SIG-M5 treated with dmso at 0.1 percent for 504 hours (cell line): ENCODE data around the gene PPP1R12C.
A peak's percentile ranks its signal among the peaks of the same experiment; 100 is the strongest.
"Not testable (repeated sequence)": the region's sequence is repeated elsewhere in the genome, so short reads cannot be mapped to it uniquely, and the experiment has no call there.

ENCODE experiments used
- DNase-seq: peaks from one replicate; lab custom pipeline; 2025; ENCODE audit not compliant: unreplicated experiment; lab: John Stamatoyannopoulos, UW

PPP1R12C gene

DNA sequence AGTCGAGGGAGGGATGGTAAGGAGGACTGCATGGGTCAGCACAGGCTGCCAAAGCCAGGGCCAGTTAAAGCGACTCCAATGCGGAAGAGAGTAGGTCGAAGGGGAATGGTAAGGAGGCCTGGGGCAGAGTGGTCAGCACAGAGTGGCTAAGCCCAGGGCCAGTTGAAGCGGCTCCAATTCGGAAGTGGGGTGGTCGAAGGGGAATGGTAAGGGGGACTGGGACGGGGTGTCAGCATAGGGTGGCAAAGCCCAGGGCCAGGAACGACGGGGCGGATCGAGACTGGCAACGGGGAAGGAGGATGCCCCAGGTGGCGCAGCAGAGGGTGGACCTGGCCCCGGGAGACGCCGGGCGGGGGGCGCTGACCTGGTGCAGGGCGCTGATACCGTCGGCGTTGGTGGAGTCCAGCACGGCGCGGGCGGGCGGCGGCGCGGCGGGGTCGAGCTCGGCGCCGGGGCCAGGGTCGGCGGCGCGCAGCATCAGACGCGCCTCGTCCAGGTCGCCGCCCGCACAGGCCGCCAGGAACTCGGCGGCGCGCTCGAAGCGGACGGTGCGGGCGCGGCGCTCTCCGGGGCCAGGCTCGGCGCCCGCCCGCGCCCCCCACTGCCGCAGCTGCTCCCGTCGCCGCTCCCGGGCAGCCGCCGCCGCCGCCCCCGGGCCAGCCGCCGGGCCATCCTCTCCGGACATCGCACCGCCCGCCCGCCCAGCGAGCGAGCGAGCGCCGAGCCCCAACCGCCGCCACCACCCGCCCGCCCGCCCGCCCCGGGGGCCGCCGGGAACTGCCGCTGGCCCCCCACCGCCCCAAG is at the start of gene PPP1R12C:
TSS of gene PPP1R12C (minus strand) at position 779 of the 804 bp plus-strand sequence. CDS start at position 685, 94 bp downstream.
- DNase-seq: no peak

- peak; percentile 98 for DNase-seq
Measured at GRCh38 chr19:55166530-55167268, 49.3 kb upstream of the PPP1R12C start, which contains the start of gene DNAAF3. Gene DNAAF3, minus strand, starts transcription at chr19:55166613. Its CDS starts 200 bp downstream, at chr19:55166413.

GRCh38 chr19:55165952-55166529 is 48.6 kb upstream of the PPP1R12C start:
- peak; percentile 91 for DNase-seq

GRCh38 chr19:55161571-55162322 is 44.3 kb upstream of the PPP1R12C start:
- no peak for DNase-seq

DNA sequence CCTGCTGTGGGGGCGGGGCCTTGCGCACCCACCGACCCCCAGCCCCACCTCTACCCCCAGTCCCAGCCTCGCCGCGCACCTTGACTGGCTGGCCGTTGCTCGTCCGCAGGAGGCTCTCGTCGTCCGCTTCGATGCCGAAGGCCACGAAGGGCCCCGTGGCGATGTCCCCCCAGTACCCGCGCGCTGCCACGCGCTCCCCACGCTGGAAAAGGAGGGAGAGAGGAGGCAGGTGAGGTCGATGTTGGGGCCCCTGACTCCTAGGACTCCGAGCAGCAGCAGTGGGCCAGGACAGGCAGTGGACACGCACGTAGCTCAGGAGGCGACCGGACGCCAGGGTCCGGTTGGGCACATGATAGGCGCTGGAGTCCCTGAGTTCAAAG is 43.5 kb upstream of the PPP1R12C start:
- no peak for DNase-seq

DNA sequence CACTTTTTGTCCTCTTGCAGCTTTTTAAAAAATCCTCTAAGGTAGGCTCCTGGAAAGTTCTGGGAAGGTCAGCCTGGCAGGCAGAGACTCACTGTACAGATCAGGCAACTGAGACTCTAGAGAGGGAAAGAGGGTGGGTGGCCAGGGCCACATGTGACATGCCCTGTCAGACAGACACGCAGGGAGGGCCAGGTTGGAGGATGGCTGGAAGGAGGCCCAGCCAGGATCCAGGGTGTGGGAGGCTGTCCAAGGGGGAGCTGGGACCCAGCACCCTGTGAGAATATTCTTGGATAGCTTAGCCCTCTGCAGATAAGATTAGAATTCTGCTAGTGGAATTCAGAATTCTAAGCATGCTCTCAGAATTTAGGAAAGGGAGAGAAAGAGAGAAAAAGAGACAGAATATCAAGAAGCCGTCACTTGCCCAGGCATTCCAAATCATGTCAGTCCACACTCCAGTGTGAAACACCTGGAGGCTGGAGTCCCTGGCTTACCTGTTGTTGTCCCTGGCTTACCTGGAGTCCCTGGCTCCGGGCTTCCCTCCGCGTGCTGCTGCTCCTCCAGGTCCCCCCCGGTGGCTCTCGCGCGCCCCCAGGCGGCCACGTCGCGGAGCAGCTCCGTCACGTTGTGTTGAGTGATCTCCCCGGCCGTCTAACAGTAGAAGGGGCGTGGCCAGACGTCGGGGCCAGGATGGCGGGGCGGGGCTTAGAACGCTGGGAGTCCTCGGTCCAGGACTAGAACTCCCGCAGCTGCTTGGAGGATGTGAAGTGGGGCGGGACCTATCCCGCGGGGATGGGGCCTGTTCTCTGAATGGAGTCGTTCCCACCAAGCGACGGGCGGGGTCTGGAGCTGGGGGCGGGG is 42.9 kb upstream of the PPP1R12C start:
- DNase-seq: peak; percentile 90

DNA sequence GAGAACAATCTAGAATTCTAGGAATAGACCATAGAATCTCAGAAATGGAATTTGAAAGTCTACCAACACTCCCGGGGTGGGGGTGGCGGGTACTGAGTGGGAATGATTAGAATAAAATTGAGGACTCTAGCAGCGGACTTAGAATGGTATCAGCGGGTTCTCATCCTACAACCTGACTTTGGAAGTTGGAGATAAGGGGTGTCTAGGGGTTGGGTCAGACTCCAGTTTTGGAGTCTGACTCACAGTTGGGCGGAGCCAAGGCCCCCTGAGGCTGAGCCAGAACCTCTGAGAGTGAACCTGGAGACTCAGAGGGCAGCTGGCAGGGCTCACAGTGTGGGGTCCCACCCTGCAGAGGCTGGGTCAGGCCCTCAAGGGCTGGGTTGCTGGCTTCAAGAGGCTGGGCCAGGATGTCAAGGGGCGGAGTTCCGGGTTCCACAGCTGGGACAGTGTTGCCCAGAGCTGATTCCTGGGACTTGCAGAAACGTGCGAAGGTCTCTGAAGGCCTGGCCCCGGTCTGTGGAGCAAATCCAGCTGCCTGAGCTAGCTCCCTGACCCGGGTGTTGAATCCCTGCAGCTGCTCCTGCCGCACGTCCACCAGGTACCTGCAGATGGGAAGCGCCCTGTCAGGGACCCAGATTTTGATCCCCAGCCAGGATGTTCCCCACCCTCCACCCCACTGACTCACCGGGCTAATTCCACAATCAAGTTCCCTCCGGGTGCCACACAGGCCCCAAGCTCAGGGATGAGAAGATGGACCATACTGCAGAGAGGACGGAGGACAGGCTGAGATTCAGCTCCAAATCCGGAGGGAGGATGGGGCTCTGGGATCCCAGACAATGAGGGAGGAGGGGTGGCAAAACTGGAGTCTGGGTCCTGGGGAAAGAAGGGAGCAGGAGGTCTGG is 41.7 kb upstream of the PPP1R12C start:
- DNase-seq: no peak

- DNase-seq: no peak
Measured at GRCh38 chr19:55158423-55158822, 41.0 kb upstream of the PPP1R12C start.

DNA sequence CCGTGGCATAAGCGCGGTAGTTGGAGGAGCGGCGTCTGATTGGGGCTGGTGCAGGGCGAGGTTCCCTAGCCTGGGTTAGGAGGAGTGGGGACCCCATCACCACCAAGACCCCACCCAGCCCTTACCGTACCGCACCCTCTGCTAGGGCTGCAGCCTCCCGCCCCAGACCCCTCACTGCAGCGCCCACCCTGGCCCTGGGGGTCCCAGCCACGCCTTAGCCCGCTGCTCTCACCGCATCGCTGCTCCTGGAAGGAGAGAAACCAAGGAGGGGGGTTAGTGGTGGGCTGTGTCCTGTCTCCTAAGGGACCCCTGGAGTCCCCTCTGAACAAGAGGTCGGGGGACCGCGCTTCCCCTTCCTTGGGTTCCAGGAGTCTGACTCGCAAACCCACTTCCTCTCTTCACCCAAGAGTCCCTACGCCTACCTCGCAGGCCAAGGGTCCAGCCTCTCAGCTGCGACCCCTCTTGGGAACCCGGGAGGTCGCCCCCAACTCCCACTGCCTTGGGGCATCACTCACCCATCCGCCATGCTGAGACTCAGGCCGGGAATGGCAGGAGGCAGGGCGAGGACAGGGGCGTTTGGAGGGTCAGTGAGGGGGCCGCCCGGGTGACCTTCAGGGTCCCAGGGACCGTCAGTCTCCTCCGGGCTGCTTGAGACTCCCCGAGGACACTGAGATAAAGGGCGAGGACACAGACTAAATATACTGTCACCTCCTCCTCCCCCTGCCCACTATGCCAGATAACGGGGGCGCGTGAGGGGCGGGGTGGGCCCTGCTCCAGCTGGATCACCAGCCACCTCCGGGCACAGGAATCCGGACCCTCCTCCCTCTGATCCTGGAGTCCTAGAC is 39.8 kb upstream of the PPP1R12C start, which contains the start of gene TNNI3:
TSS of gene TNNI3 (minus strand) at position 669 of the 845 bp plus-strand sequence. CDS start at position 526, 143 bp downstream.
- DNase-seq: no peak

GRCh38 chr19:55156202-55157063 is 39.0 kb upstream of the PPP1R12C start:
- DNase-seq: no peak

DNA sequence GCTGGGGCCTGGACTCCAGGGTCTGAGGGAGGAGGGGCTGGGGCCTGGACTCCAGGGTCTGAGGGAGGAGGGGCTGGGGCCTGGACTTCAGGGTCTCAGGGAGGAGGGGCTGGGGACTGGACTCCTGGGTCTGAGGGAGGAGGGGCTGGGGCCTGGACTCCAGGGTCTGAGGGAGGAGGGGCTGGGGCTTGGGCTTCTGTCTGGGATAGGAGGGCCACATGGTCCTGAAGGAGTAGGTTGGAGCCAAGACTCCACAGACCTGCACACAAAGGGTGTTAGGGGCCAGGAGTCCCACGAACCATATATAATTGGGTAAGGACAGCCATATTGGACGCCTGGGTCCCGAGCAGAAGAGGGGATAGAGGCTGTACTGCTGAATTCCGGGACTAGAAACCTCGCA is 38.3 kb upstream of the PPP1R12C start:
- DNase-seq: not testable (repeated sequence)

DNA sequence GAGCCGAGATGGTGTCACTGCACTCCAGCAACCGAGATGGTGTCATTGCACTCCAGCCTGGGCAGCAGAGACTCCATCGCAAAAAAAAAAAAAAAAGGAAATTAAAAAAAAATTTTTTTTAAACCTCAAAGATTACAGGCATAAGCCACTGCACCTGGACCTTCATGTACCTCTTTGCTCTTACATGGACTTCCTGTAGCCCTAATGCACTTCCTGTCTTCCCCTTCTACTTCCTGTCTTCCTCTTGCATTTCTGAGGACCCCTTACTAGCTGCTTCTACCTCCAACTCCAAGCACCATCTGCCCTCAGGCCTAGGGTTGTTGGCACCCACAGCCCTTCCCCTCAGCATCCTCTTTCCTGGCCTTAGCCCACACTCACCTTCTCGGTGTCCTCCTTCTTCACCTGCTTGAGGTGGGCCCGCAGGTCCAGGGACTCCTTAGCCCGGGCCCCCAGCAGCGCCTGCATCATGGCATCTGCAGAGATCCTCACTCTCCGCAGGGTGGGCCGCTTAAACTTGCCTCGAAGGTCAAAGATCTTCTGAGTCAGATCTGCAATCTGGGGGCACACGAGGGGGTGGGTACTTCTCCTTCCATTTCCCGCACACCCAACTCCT is 36.3 kb upstream of the PPP1R12C start:
- DNase-seq: no peak

DNA sequence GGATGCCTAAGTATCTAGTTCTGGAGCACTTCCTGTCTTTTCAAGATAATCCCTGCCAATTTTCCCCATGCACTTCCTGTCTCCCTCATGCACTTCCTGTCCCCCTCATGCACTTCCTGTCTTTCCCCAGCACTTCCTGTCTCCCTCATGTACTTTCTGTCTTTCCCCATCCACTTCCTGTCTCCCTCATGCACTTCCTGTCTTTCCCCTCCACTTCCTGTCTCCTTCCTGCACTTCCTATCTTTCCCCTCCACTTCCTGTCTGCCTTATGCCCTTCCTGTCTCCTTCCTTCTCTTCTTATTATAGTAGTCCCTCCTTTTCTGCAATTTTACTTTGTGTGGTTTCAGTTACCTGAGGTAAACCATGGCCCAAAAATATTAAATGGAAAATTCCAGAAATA is 34.6 kb upstream of the PPP1R12C start:
- peak; percentile 21 for DNase-seq

DNA sequence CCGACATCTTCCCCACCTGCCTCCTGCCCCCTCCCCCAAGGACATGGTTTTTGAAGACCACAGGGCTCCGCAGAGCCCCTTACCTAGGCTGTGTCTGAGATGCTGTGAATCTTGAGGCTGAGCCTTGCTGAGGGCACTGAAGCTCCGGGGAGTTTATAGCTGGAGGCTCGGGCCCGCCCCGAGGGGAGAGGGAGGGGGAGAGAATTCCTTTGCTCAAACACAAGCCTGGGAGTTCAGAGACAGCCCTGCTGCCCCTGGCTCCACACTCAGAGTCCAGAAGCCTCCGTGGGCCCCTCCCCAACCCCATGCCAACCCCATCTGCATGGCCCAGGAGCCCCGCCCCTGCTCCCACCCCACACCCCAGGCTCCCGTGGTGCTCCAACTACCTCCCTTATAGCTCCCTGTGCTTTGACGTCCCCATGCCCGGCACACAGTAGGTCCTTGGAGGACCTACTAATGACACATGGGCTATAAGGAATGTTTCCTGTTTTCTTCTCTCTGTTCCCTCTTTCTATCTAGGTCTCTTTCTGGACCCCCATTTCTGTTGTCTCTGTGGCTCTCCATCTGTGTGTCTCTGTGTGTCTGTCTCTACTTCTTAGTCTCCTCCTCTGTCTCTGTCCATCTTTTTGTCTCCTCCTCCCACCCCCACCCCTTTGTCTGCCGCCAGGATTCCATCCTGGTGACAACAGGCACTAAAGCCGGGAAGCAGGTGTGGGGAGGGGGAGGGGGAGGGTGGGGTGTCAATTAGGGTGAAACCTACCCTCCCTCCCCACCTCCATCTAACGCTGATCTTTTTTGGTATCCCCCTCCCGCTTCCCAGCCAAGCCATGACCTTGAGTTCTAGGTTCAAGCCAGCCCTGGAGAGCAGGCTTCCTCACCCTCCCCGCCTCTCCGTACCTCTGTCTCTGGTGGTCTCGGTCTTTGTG is 31.9 kb upstream of the PPP1R12C start, which contains the start of gene TNNT1:
TSS of gene TNNT1 (minus strand) at position 129 of the 926 bp plus-strand sequence. CDS start 2,049 bp downstream, outside the sequence.
- DNase-seq: no peak

GRCh38 chr19:55147545-55148251 is 30.3 kb upstream of the PPP1R12C start:
- no peak for DNase-seq
